Suprapubic skin (tissue), 4 donors: ENCODE measurements around the gene MB21D2.

Experiments used
- CTCF ChIP-seq, 2 donors: fragments of 200-600 bp in 1 of 2; fragments of 450-650 bp in 1 of 2; sonication (generic) in 1 of 2; IDR thresholded peaks; one replicate each; pipeline ENCODE4 v1.5.1; 2016 to 2019; ENCODE audit warnings: antibody characterized with exemption in 2 of 2, mild to moderate bottlenecking in 1 of 2, moderate library complexity in 1 of 2
- EP300 ChIP-seq: sonication (generic); formaldehyde crosslinking; IDR thresholded peaks from one replicate; pipeline ENCODE4 v1.6.1; 2017; ENCODE audit warnings: antibody characterized with exemption
- POLR2A ChIP-seq, 2 donors: fragments of 450-650 bp; IDR thresholded peaks; one replicate each; pipeline ENCODE4 v1.6.1; 2017; ENCODE audit warnings: antibody characterized with exemption in 2 of 2, mild to moderate bottlenecking in 2 of 2, moderate library complexity in 2 of 2
- POLR2AphosphoS5 ChIP-seq, 3 donors: sonication (generic); formaldehyde crosslinking; IDR thresholded peaks; one replicate each; pipeline ENCODE4 v1.6.1; 2017; ENCODE audit warnings: antibody characterized with exemption in 3 of 3

DNA sequence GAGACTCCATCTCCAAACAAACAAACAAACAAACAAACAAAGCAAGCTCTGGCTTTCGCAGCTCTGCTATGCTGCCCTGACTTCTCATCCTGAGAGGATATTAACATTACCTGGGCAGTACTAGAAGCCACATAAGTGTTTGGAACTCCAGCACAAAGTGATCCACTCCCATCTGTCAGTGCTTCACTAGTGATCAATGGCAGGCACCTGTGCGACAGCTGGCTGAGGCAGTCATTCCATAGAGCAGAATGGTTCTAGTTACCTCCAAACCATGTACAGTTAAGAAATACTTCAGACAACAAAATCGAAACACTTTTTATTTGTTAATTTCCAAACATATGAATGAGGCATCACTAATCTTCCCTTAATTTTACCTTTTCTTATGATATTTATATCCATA is 2.8 kb upstream of the MB21D2 start:
- no peak for TF ChIP-seq CTCF (IDR thresholded peaks at IDR 0.05)
- no peak for TF ChIP-seq POLR2AphosphoS5 (IDR thresholded peaks at IDR 0.05)
- TF ChIP-seq EP300, result no peak
- no peak for TF ChIP-seq POLR2A (IDR thresholded peaks at IDR 0.05)
